H1 (cell line): Measurements from ENCODE around the gene ENTPD1. TPM values are rescaled to one million over a fixed set of nuclear protein-coding genes. Genes with fewer than 3 reads are reported as not detected.

Source experiments
- CTCF ChIA-PET: fragments of 300-600 bp; sonication (Branson Sonifier 250); formaldehyde crosslinking; loops from one replicate; lab custom pipeline; 2021; ENCODE audit not compliant: partially characterized antibody; lab: Charles Lee
- POLR2A ChIA-PET: fragments of 300-600 bp; sonication (Branson Sonifier 250); formaldehyde crosslinking; loops from one replicate; lab custom pipeline; 2021; ENCODE audit warnings: inconsistent platforms; ENCODE audit not compliant: partially characterized antibody; lab: Charles Lee
- DNase-seq, 2 experiments: peaks; one replicate each; pipeline versions ENCODE4 v3.0.0 to v3.0.0-alpha.2; 2010 to 2022; ENCODE audit warnings: low spot score in 2 of 2, low read depth in 1 of 2, mixed read lengths in 1 of 2
- FAIRE-seq: peaks from 2 replicates; lab custom pipeline; 2011; peaks lifted over from hg19 to GRCh38; lab: Jason Lieb, UNC
- H2AFZ ChIP-seq: 2 replicates; pipeline ENCODE4 v1.8.1; 2012; ENCODE audit warnings: low read length, inconsistent platforms
- H2AK5ac ChIP-seq: 2 replicates; pipeline ENCODE4 v1.6.1; 2013; ENCODE audit warnings: low read depth, low read length
- H2BK120ac ChIP-seq: replicated peaks from 2 replicates; pipeline ENCODE3; 2013; ENCODE audit warnings: low read depth, low read length, inconsistent platforms
- H2BK12ac ChIP-seq: 2 replicates; pipeline ENCODE4 v1.6.1; 2013; ENCODE audit warnings: low read depth, low read length
- H2BK15ac ChIP-seq: 2 replicates; pipeline ENCODE4 v1.6.1; 2013; ENCODE audit warnings: low read length
- H2BK20ac ChIP-seq: 2 replicates; pipeline ENCODE4 v1.6.1; 2013; ENCODE audit warnings: low read length
- H2BK5ac ChIP-seq: 2 replicates; pipeline ENCODE4 v1.6.1; 2013; ENCODE audit warnings: low read depth, low read length
- H3K14ac ChIP-seq: 2 replicates; pipeline ENCODE4 v1.6.1; 2013; ENCODE audit warnings: inconsistent platforms; ENCODE audit not compliant: insufficient read length
- H3K18ac ChIP-seq: 2 replicates; pipeline ENCODE4 v1.6.1; 2013; ENCODE audit warnings: low read length; ENCODE audit errors: extremely low read depth
- H3K23ac ChIP-seq: 2 replicates; pipeline ENCODE4 v1.6.1; 2013; ENCODE audit warnings: inconsistent platforms; ENCODE audit not compliant: insufficient read length
- H3K23me2 ChIP-seq: 2 replicates; pipeline ENCODE4 v1.6.1; 2013; ENCODE audit warnings: low read depth, low read length
- H3K27ac ChIP-seq: 2 replicates; pipeline ENCODE4 v1.6.1; 2011; ENCODE audit warnings: low read depth, low read length, inconsistent platforms
- H3K27me3 ChIP-seq, 4 experiments: replicated peaks in 1 of 4; 1 replicate in 1 of 4; 2 replicates in 3 of 4; pipeline versions ENCODE4 v1.6.1 to v1.8.1; 2011 to 2013; ENCODE audit warnings: low read length in 3 of 4, mild to moderate bottlenecking in 3 of 4, inconsistent platforms in 2 of 4, mixed read lengths in 2 of 4, moderate library complexity in 1 of 4; ENCODE audit not compliant: control insufficient read depth in 3 of 4, insufficient read depth in 3 of 4; ENCODE audit errors: extremely low read depth in 1 of 4
- H3K36me3 ChIP-seq, 4 experiments: 2 replicates each; pipeline versions ENCODE4 v1.6.1 to v1.8.1; 2011 to 2013; ENCODE audit warnings: mild to moderate bottlenecking in 4 of 4, low read length in 3 of 4, moderate library complexity in 2 of 4, control low read depth in 1 of 4, inconsistent platforms in 1 of 4; ENCODE audit not compliant: insufficient read depth in 4 of 4, control insufficient read depth in 2 of 4
- H3K4ac ChIP-seq: replicated peaks from 2 replicates; pipeline ENCODE3; 2013; ENCODE audit warnings: low read length, low read depth, mixed read lengths, inconsistent platforms; ENCODE audit not compliant: insufficient read length
- H3K4me1 ChIP-seq, 4 experiments: replicated peaks in 1 of 4; 1 replicate in 1 of 4; 2 replicates in 3 of 4; pipeline versions ENCODE4 v1.6.1 to v1.8.1; 2011 to 2013; ENCODE audit warnings: low read length in 3 of 4, inconsistent platforms in 2 of 4, mixed read lengths in 1 of 4; ENCODE audit not compliant: insufficient read depth in 4 of 4, control insufficient read depth in 3 of 4
- H3K4me2 ChIP-seq, 2 experiments: 2 replicates each; pipeline versions ENCODE4 v1.6.1 to v1.8.1; 2011 to 2013; ENCODE audit warnings: low read depth in 2 of 2, low read length in 2 of 2, control low read depth in 1 of 2, inconsistent platforms in 1 of 2, mild to moderate bottlenecking in 1 of 2; ENCODE audit not compliant: insufficient read depth in 1 of 2
- H3K4me3 ChIP-seq, 4 experiments: fragments of 200-600, 300-600 bp in 1 of 4; sonication (generic), shearing (Covaris generic), sonication (Bioruptor Twin) in 1 of 4; 2 replicates each; pipeline versions ENCODE4 v1.5.1 to v1.8.1; 2011 to 2016; ENCODE audit warnings: low read length in 4 of 4, low read depth in 3 of 4, control low read depth in 2 of 4, inconsistent platforms in 2 of 4, mild to moderate bottlenecking in 2 of 4, mixed read lengths in 1 of 4, moderate library complexity in 1 of 4; ENCODE audit not compliant: insufficient read depth in 2 of 4; ENCODE audit errors: extremely low read depth in 1 of 4
- H3K56ac ChIP-seq: replicated peaks from 2 replicates; pipeline ENCODE3; 2013; ENCODE audit warnings: low read depth, mild to moderate bottlenecking, mixed read lengths, low read length, inconsistent platforms; ENCODE audit not compliant: insufficient read length
- H3K79me1 ChIP-seq: 2 replicates; pipeline ENCODE4 v1.6.1; 2013; ENCODE audit warnings: low read depth, low read length, control low read depth
- H3K79me2 ChIP-seq, 2 experiments: 2 replicates each; pipeline versions ENCODE4 v1.6.1 to v1.8.1; 2012 to 2013; ENCODE audit warnings: low read length in 2 of 2, mild to moderate bottlenecking in 2 of 2, inconsistent platforms in 1 of 2; ENCODE audit not compliant: insufficient read depth in 2 of 2, control insufficient read depth in 1 of 2
- H3K9ac ChIP-seq, 4 experiments: replicated peaks in 1 of 4; 1 replicate in 1 of 4; 2 replicates in 3 of 4; pipeline versions ENCODE4 v1.6.1 to v1.8.1; 2011 to 2013; ENCODE audit warnings: low read depth in 3 of 4, low read length in 3 of 4, control low read depth in 2 of 4, mild to moderate bottlenecking in 2 of 4, moderate library complexity in 2 of 4, inconsistent platforms in 1 of 4; ENCODE audit errors: extremely low read depth in 1 of 4
- H3K9me3 ChIP-seq, 2 experiments: 2 replicates each; pipeline versions ENCODE4 v1.6.1 to v1.8.1; 2012 to 2013; ENCODE audit warnings: mild to moderate bottlenecking in 2 of 2, moderate library complexity in 2 of 2, control low read depth in 1 of 2, inconsistent platforms in 1 of 2, low read depth in 1 of 2, low read length in 1 of 2, mixed read lengths in 1 of 2; ENCODE audit not compliant: insufficient read depth in 2 of 2
- H4K20me1 ChIP-seq, 2 experiments: replicated peaks in 1 of 2; 2 replicates each; pipeline versions ENCODE3 to v1.8.1; 2011 to 2013; ENCODE audit warnings: inconsistent platforms in 2 of 2, low read length in 2 of 2, mild to moderate bottlenecking in 1 of 2; ENCODE audit not compliant: insufficient read depth in 2 of 2, control insufficient read depth in 1 of 2
- H4K5ac ChIP-seq: 2 replicates; pipeline ENCODE4 v1.6.1; 2013; ENCODE audit warnings: low read length, low read depth, mixed read lengths, inconsistent platforms; ENCODE audit not compliant: insufficient read length
- H4K8ac ChIP-seq: 2 replicates; pipeline ENCODE4 v1.8.0; 2013; ENCODE audit warnings: mild to moderate bottlenecking, moderate library complexity, low read length, inconsistent platforms; ENCODE audit not compliant: insufficient read depth; ENCODE audit errors: extremely low read depth
- H4K91ac ChIP-seq: replicated peaks from 2 replicates; pipeline ENCODE3; 2013; ENCODE audit warnings: low read length, mixed read lengths, inconsistent platforms; ENCODE audit not compliant: insufficient read length
- BRCA1 ChIP-seq: IDR thresholded peaks from 2 replicates; pipeline ENCODE4 v1.6.1; 2012; ENCODE audit warnings: low read depth, low read length, improper control_type of control experiment
- EGR1 ChIP-seq: IDR thresholded peaks from 2 replicates; pipeline ENCODE4 v1.6.1; 2011; ENCODE audit warnings: low read depth, low read length, borderline replicate concordance
- GABPA ChIP-seq: IDR thresholded peaks from 2 replicates; pipeline ENCODE4 v1.6.1; 2011; ENCODE audit warnings: mild to moderate bottlenecking, low read length, moderate library complexity, borderline replicate concordance; ENCODE audit not compliant: insufficient read depth
- KDM1A ChIP-seq: fragments of 200-600, 300-600 bp; sonication (generic); IDR thresholded peaks from 2 replicates; pipeline ENCODE4 v1.7.1; 2016; ENCODE audit warnings: mild to moderate bottlenecking, low read length, borderline replicate concordance
- PHF8 ChIP-seq: fragments of 200-600 bp; sonication (generic); conservative IDR thresholded peaks from 2 replicates; pipeline ENCODE4 v1.7.1; 2012; ENCODE audit warnings: low read depth, mild to moderate bottlenecking, inconsistent platforms, low read length, moderate library complexity
- POLR2AphosphoS5 ChIP-seq: IDR thresholded peaks from 2 replicates; pipeline ENCODE4 v1.6.1; 2011; ENCODE audit warnings: low read depth, low read length
- RBBP5 ChIP-seq: IDR thresholded peaks from 2 replicates; pipeline ENCODE4 v1.7.1; 2012; ENCODE audit warnings: low read depth, mild to moderate bottlenecking, inconsistent platforms, low read length, moderate library complexity, borderline replicate concordance
- RFX5 ChIP-seq: IDR thresholded peaks from 2 replicates; pipeline ENCODE4 v1.6.1; 2011; ENCODE audit warnings: low read depth, low read length, improper control_type of control experiment, borderline replicate concordance
- SAP30 ChIP-seq: fragments of 300-600 bp; sonication (generic); IDR thresholded peaks from 2 replicates; pipeline ENCODE4 v1.7.1; 2012; ENCODE audit warnings: low read length, moderate library complexity, mild to moderate bottlenecking, inconsistent platforms; ENCODE audit not compliant: insufficient read depth, insufficient replicate concordance
- SIRT6 ChIP-seq: IDR thresholded peaks from one replicate; pipeline ENCODE4 v1.7.1; 2012; ENCODE audit warnings: low read length, inconsistent platforms
- YY1 ChIP-seq: IDR thresholded peaks from 2 replicates; pipeline ENCODE4 v1.6.1; 2011; ENCODE audit warnings: low read depth, mild to moderate bottlenecking, low read length
- WGBS, 2 experiments: shearing (Covaris generic) in 1 of 2; methylation state at CpG; one replicate each; pipeline versions ENCODE4 v1.1.6 to v1.1.7; 2013 to 2015; ENCODE audit warnings: low lambda C conversion rate in 2 of 2, mixed read lengths in 2 of 2, inconsistent platforms in 1 of 2, low coverage in 1 of 2, missing lambda C conversion rate in 1 of 2; ENCODE audit not compliant: insufficient replicate concordance in 2 of 2, insufficient coverage in 1 of 2, insufficient read length in 1 of 2; ENCODE audit errors: extremely low coverage in 1 of 2, missing lambda C conversion rate in 1 of 2; 5-methylcytosine and 5-hydroxymethylcytosine counted together
- polyA plus RNA-seq, 7 experiments: library from polyadenylated mRNA; depleted of rRNA in 3 of 7; stranded (reverse) in 5 of 7; unstranded in 2 of 7; fragments of >200 nt in 5 of 7; fragments of 200-250 nt in 2 of 7; gene quantifications; 1 replicate in 5 of 7; 2 replicates in 1 of 7; 4 replicates in 1 of 7; pipeline versions ENCODE4 v1.2.1 to v1.2.3, GENCODE V29; 2011 to 2013; ENCODE audit warnings: missing spikeins in 2 of 7, mixed read lengths in 2 of 7
- total RNA-seq: library from RNA; stranded (reverse); fragmentation: NEBNext Ultra II Directional; extraction: Animal tissue kit (Norgen Biotek cat#: 25700); gene quantifications from 2 replicates; pipeline ENCODE4 v1.2.1, GENCODE V29; 2021
- TF ChIP-seq, protein P1 (sequence below): IDR thresholded peaks from 2 replicates; pipeline ENCODE4 v1.6.1; 2012; ENCODE audit warnings: inconsistent platforms
- TF ChIP-seq, protein P2 (sequence below): IDR thresholded peaks from 2 replicates; pipeline ENCODE4 v1.6.1; 2011; ENCODE audit warnings: low read length, improper control_type of control experiment

The ENTPD1 gene
- total and polyA plus RNA-seq, 2 of the 8 experiments (the other 6 are each of a cell fraction or from before 2014, with no cell fraction given) = 2.2 to 2.5 TPM

DNA sequence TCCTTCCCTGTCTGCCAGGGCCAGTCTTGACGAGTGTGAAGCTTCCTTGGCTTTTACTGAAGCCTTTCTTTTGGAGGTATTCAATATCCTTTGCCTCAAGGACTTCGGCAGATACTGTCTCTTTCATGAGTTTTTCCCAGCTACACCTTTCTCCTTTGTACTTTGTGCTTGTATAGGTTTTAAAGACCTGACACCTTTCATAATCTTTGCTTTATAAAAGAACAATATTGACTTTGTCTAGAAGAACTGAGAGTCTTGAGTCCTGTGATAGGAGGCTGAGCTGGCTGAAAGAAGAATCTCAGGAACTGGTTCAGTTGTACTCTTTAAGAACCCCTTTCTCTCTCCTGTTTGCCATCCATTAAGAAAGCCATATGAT is 110.5 kb downstream of the ENTPD1 start:
- Histone ChIP-seq H4K5ac (no peak overlapping the region), H2BK120ac (no peak overlapping the region), H3K4me1 (no peaks in the 10 kb centered on the region), H3K79me1 (no peaks in the 10 kb centered on the region), H3K4me3 (no peak overlapping the region), H3K4ac (no peak overlapping the region), H2BK20ac (no peak overlapping the region), H2BK15ac (no peak overlapping the region), H2BK5ac (no peak overlapping the region), H3K36me3 (peaks cover 0 to 2% (median 0%) of the 10 kb centered on the region in 4 experiments; a peak in 1 of 8 replicates), H2AFZ (no peak overlapping the region), H3K14ac (no peak overlapping the region), H3K27me3 (no peaks in the 10 kb centered on the region), H2AK5ac (no peak overlapping the region), H3K27ac (no peak overlapping the region), H3K79me2 (no peaks in the 10 kb centered on the region), H3K23ac (no peak overlapping the region), H3K9ac (no peak overlapping the region), H3K56ac (no peak overlapping the region), H2BK12ac (no peak overlapping the region), H3K23me2 (no peaks in the 10 kb centered on the region), H4K8ac (no peak overlapping the region), H4K91ac (no peak overlapping the region), H3K18ac (no peak overlapping the region), H3K9me3 (no peaks in the 10 kb centered on the region), H3K4me2 (no peak overlapping the region), H4K20me1 (no peaks in the 10 kb centered on the region)
- no peak for FAIRE-seq
- ChIA-PET POLR2A (interaction anchor here (1.6 kb wide), 1 partner anchor 173 kb away, joined by 4 read pairs; the partner anchor contains the start of gene TCTN3), CTCF (interaction anchor here (1.0 to 5.7 kb wide), 9 partner anchors 14 to 217 kb away, joined by 3 to 63 read pairs (median 5); partner anchors contain the start of gene TCTN3)
- 85% methylated on average over 2 of the region's 2 CpGs; no CpG with 5 or more reads in 1 of the 2 experiments for WGBS, 2 experiments
- no peak for DNase-seq
- TF ChIP-seq RFX5 (no peak), GABPA (no peak), PHF8 (no peak), SIRT6 (no peak), POLR2AphosphoS5 (no peak), KDM1A (no peak), YY1 (no peak), BRCA1 (no peak), EGR1 (no peak), SAP30 (no peak), RBBP5 (no peak)
- TF ChIP-seq, protein P1, sequence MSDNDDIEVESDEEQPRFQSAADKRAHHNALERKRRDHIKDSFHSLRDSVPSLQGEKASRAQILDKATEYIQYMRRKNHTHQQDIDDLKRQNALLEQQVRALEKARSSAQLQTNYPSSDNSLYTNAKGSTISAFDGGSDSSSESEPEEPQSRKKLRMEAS = no peak
- TF ChIP-seq, protein P2, sequence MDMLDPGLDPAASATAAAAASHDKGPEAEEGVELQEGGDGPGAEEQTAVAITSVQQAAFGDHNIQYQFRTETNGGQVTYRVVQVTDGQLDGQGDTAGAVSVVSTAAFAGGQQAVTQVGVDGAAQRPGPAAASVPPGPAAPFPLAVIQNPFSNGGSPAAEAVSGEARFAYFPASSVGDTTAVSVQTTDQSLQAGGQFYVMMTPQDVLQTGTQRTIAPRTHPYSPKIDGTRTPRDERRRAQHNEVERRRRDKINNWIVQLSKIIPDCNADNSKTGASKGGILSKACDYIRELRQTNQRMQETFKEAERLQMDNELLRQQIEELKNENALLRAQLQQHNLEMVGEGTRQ = no peak
